NCI-H2171 treated with DMSO at 0.1 percent for 48 hours (cell line): ENCODE results near the gene LRRC8C.

ENCODE experiments used
- DNase-seq: peaks from one replicate; lab custom pipeline; 2025; lab: John Stamatoyannopoulos, UW

LRRC8C gene

DNA sequence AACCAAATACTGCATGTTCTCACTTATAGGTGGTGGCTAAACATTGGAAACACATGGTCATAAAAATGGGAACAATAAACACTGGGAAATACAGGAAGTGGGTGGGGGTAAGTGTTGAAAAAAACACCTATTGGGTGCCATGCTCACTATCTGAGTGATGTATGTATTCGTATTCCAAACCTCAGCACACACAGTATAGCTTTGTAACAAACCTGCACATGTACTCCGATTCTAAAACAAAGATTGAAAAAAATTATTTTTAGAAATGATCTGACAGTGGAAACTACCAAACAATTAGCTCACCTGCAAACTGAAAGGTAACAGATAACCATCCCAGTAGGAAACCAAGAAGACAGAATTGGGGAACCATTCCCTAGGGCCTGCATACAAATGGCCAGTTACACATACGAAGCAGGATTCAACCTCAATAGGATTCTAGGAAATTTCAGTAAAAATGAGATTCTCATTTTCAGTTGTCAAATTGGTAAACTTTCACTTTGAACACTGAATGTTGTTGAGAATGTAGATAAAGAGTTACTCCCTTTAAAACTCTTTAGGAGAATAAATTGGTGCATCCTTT, 99.8 kb downstream of the LRRC8C start:
- DNase-seq: no peak

DNA sequence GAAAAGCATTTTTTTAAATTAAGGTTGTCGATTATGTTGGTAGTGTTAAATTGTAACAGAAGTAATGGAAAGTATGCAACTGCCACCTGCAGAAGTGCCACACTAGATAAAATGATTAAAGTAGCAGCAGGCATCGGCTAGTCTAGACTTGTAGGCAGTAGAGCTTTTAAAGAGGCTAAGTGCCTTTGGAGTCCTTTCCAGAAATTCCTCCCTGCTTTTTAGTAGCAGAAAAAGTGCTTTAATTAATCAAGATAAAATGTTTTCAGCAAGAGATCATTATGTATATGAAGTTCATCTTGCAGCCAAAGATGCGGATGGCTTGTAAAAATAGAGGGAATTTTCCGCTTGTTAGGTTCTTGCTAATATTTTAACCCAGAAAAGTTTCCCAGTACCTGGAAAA, 100.8 kb downstream of the LRRC8C start:
- peak; percentile 65 for DNase-seq

DNA sequence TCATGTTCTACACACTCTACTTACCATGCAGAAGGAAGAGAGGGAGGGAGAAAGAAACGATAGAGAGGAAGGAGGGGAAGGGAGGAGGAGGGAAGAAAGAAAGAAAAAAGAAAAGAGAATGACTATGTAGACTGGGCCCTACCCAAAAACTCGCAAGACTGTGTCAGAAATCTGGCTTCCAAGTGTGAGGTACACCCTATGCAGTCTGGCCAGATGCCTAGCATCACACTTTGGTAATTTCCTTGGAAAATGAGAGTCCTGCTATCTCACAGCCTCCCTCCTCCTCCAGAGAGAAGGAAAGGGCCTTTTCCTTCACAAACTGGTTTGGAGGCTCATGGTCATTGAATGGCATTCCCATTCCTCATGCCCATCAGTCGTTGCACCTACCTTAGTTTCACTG, 101.5 kb downstream of the LRRC8C start:
- DNase-seq: no peak

DNA sequence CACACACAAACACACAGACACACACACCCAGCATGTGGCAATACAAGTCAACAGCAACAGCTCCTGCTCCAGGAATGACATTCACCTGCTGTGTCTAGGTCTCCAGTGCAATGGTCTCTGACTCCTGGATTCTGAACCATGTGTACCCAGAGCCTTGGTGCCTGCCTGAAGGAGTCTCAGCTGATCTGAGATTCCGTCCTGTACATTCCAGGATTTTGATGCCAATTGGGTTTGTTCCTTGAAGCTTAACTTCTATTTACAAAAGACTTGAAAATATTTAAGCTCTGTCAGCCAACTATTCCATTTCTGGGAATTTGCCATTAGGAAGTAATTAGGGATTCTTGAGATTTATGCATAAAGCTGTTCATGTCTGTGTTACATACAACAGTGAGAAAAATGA, 102.6 kb downstream of the LRRC8C start:
- DNase-seq: no peak

DNA sequence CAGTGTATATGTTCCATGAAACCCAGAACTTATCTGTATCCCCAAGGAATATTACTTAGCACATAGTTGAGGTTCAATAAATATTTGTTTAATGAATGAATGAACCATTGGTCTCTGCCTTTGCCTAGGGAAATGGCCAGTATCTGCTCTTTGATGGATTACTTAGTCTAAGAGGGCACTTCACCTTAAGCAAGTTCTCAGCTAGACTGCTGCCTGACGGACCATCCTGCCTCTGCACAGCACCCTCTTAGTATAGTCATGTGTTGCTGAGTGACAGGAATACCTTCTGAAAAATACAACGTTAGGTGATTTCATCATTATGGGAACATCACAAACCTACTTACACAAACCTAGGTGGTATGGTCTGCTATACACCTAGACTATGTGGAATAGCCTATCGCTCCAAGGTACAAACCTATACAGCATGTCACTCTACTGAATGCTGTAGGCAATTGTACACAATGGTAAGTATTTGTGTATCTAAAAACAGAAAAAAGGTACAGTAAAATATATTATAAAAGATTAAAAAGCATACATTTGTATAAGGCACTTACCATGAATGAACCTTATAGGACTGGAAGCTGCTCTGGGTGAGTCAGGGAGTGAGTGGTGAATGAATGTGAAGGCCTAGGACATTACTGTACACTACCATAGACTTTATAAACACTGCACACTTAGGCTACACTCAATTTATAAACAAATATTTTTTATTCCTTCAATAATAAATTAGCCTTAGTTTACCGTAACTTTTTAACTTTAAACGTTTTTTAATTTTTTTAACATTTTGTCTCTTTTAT, 104.2 kb downstream of the LRRC8C start:
- no peak for DNase-seq

DNA sequence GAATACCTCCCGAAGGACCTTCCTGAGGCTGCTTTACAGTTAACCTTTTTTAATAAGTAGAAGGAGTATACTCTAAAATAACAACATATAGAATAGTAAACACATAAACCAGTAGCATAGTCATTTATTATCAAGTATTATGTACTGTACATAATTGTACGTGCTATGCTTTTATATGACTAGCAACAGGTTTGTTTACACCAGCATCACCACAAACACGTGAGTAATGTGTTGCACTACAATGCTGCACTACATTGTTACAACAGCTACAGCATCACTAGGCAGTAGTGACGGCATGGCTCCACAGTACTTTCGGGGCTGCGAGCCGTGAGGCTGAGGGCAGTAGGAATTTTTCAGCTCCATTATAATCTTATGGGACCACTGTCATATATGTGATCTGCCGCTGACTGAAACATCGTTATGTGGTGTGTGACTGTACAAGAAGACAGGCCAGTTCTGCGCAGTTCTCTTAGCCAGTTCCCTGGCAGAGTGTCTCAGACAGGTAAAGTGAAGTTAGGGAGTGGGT, 105.1 kb downstream of the LRRC8C start:
- DNase-seq: no peak

DNA sequence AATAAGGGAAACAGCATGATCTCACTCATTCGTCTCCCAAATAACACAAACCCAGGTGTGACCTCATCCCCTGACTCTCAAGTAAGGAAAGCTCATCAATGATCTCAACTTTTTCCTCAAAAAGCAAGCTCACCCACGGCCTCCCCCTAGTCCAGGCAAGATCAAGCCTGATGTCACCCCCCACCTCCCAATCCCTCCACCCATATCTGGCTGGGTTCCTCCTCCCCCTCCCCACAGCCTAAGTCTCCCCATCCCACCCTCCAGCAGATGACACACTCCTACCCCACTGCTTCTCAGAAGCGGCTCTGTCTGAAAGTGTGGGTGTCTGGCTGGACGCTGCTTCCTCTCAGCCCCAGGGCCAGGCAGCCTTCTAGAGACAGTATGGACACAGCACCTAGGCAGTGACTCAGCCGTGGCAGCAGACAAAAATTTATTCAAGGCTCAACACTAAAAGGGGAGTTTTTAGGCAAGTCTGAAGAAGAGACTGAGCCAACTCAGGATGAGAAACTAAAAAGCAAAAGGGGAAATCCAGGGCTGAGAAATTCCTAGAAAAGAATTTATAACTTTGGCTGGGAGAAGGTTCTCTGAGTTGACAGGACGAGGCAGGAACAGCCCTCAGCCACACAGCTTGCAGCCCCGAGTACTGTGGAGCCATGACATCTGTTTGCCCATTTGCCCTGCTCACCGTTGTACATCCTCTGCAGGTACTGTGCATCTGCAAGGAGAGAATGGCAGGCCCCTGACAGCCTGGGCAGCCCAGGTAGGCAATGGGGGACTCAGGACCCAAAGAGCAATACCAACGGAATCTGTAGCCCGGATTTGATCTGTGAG, 106.3 kb downstream of the LRRC8C start:
- no peak for DNase-seq

DNA sequence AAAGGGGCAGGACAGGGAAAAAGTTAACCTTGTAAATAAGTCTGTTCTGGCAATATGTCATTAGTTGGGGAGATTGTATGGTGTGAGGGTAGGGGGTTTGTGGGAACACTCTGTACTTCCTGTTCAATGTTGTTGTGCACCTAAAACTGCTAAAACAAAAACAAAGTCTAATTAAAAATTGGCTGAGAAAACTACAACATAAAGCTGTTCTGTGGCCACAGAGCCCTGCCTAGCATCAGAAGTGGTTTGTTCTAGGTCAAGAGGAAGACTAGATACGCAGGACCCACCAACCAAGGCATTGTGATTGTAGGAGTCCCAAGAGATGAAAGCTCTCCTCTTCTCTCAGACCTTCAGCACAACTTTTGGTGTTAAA, 106.9 kb downstream of the LRRC8C start:
- DNase-seq: no peak

DNA sequence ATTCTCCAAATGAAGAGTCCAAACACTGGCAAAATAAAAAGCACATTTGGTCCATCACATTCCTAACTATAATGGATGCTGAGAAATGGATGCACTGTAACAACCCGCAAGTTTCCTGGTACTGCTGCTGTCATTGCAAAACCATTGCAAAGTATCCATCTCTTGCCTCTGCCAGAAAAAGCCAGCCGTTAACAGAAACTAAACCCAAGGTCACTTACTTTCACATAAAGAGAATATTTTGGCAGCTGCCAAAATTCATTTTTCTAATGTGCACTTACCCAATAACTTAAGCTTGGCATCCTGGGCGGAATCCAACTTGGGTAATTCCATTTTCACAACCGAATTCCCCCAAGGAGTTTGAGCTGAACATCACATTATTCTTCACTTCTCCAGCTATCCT, 110.9 kb downstream of the LRRC8C start:
- no peak for DNase-seq

DNA sequence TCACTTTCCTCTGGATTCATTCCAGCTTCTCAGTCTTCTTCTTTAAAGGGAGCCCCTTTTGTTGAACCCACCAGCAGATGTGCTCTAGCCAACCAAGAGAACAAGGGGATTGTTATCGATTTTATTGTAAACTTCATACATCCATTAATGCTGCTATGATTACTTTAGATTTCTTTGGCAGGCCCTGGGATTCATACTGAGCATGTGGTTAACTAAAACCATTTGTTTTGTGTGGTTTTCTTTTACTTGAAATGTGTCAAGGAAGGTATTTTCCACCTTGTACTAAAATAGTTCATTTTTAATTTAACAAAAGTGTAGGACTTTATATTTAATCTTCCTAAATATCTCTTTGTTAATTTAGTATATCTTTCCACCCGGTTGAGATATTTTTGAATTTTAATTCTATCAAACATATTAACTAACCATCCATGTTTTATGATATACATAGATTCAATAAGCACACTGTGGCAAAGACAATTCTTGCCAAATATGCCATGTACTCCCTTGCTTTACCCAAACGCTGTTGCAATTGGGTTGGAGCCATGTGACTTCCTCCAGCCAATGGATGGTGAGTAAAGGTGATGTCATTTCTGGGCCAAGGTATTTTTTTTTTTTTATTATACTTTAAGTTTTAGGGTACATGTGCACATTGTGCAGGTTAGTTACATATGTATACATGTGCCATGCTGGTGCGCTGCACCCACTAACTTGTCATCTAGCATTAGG, 113.7 kb downstream of the LRRC8C start:
- no peak for DNase-seq

DNA sequence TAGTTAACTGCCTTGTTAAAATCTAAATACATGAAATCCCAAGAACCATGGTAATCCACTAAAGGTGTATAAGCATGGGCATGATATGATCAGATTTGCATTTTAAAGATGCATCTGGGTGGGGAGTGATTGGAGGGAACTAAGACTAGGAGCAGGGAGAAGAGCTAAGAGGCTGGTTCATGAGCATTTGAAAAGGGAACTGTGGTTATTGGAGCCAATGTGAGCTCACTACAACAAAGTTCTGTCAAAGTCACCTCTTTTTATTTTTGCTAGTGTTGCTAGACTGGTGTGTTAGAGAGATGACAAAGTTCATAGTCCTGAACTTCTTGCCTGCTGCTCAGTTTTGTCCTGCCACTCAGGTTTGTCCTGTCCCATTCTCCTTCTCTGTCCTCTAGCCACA, 120.8 kb downstream of the LRRC8C start:
- no peak for DNase-seq

DNA sequence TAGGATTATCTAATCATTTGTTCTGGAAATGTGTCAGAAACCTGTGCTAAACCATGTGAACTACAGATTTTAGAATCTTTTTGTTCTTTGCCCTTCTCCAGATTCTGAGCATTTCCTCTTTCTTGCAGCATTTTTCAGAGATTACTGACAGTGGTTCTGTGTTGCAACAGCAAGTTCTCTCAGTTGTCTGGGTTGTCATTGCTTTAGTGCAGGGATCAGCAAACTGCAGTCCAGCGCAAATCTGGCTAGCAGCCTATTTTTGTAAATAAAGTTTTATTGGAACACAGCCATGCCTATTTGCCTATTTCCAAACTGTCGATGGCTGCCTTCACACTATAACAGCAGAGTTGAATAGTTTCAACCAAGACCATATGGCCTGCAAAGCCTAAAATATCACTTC, 121.6 kb downstream of the LRRC8C start:
- no peak for DNase-seq

DNA sequence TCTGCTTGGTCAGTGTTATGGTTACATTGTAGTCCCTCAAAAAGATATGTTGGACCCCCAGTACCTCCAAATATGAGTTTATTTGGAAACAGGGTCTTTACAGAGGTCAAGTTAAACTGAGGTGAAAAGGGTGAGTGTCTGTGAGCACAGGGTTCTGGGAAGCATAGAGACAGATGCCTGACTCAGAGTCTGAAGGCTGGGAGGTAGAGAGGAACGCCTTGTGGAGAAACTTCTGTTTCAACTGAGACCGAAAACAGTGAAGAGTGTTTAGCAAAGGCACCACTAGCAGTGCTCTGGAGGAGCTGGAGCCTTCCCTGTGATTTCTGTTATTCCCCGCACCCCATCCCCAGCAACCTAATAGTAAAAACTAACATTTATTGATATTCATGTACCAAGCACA, 122.7 kb downstream of the LRRC8C start:
- no peak for DNase-seq

DNA sequence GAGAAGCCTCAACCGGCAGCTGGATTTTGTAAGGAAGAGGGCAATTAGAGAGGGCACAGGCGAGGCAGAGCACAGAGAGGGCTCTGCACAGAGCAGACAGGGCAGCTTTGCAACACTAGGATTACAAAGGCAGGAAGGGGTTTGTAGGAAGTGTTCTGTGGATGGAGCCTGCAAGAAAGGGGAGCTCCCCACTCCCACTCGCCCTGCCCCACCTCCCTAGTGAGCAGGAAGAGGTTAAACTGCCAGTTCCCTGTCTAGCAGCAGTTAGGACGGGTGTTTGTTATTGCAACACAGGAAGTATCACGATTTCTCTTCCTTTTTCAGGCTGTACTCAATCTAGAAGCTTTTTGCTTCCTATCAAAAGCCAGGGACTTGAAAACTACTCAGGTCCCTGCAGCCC, 124.6 kb downstream of the LRRC8C start:
- no peak for DNase-seq

DNA sequence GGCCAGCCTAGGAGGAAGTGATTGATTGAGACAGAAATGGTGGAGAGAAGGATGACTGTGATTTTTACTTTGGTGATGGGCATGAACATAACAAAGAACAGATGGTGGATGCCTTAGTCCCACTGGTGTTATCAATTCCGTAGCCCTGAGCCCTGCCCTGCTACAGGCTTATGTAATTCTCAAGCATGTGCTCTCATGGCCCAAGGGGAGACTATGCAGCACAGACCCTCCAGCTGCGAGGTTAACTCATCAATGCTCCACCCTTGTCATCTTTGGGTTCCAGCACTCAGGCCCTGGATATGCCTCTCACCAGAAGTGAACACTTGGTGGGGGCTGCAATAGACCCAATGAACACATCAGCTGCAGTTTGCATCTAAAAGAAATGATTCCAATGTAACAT, 125.2 kb downstream of the LRRC8C start:
- DNase-seq: no peak

DNA sequence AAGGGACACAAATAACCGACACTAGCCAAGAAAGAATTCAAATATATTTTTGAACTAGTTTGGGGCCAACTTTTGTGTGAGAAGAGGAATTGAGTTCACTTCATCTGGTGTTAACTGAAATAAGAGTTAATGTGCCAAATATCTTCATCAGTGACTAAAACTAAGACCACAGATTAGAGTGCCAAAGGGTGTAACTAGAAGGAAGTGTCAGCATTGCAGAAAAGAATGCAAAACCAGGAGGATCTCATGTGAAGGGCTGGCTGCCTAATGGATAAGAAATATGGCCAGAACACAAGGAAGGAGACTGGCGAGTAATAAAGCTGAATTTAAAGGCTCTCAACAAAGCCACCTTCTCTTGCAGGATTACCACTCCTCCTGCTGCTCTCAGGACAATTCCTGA, 126.1 kb downstream of the LRRC8C start:
- no peak for DNase-seq

DNA sequence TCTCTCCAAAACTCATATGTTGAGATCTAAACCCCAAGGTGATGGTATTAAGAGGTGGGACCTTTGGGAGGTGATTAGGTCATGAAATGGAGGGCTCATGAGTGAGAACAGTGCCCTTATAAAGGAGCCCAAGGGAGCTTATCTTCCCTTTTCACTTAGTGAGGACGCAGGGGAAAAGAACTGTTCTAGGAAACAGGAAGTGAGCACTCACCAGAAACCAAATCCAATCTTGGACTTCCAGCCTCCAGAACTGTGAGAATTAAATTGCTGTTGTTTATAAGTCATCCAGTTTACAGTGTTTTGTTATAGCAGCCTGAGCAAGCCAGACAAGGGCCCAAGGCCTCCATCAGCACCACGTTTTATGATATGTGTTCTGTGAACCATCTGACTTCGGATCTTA, 127.6 kb downstream of the LRRC8C start:
- DNase-seq: no peak

DNA sequence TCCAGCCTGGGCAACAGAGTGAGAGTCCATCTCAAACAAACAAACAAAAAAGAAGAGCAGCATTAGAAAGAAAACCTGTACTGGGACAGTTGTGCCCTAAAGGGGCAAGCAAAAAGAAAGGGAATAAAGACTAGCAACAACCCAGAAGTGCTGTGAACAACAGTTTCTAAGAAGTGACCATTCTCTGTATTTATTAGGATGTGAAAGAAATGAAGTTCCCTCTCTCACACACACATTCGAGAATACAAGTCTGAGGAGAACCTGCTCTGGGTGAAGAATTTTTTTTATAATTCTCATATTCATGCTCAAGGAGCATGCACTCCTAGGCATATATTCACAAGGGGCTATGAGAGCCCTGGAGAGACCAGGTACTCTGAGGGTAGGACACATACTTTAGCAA, 128.4 kb downstream of the LRRC8C start:
- DNase-seq: no peak

DNA sequence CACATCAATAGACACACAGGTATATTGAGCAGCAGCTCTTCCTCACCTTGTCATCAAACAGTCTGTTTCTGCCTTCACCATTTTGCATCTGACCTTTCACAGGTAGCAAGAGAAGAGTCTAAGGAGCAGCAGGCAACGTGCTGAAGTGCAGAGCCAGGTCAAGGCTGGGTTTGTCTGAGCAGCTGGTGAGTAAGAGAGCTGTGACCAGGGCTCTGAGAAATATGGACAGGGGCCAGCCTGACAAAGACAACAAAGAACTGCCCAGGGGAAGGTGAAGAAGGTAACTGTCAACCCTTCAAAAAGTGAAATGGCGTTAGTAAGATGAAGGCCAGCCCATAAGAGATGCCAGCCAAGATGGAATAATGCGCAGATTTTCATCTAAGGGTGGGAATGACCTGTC, 129.0 kb downstream of the LRRC8C start:
- DNase-seq: no peak

DNA sequence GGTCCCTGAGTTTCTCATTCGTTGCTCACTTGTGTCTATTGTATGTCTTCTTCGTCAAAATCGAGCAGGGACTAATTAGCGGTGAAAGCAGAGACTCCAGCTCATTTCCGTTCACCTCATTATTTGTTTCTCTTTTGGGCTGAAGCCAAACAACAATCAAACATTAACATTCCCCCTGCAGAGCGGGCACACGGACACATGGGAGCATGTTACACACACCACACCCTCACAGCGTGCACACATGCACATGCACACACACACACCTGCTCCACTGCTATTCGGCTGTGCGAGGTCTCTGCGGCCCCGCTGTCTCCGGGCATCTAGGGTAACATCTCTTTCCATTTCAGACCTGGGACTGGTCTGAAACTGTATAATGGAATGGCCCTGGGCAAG, 129.5 kb downstream of the LRRC8C start:
- DNase-seq: peak; percentile 62

DNA sequence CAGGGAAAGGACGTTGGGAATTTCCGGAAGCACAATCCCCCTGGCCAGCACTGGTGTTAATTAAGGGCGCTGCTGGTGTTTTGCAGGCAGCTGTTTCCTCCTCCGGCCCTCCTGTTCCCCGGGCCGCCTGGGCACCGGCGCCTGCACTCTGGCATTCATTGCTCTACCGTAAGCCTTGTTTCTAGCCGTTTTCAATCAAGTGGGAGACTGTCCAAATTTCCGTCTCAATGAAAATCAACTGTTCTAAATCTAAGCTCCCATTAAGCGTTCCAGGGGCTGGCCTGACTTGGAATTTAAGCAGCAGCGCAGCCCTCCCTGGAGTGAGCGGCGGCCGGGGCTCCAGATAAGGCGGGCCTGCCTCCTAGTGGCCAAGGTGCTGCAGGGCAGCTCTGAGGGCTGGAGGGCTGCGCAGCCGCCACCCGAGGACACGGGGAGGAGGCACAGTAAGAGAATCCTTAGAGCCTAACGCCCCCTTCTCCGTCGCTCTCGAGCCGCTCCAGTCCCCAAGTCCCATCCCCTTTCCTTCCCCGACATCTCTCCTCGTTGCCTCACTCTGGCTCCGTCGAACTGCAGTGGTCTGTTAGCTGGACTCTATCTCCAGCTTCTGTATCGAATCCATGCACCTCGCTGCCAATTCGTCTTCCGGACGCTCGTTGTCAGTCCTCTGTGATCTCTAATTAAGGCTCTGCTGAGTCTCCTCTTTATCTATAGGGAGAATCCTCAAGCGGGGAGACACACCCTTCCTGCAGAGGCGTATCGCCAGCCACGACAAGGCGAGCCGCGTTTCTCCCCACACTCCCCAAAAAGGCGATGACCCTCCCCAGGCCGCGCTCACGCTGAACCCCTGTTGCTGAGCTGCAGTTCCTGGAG, 130.1 kb downstream of the LRRC8C start:
- DNase-seq: peak; percentile 76
